Trophoblast cell (in vitro differentiated cells and primary cell): Measurements from ENCODE around the gene WDR48.
"Not testable (repeated sequence)": the region's sequence is repeated elsewhere in the genome, so short reads cannot be mapped to it uniquely, and the experiment has no call there.

Source experiments
- DNase-seq, 2 donors: peaks; one replicate each; pipeline ENCODE4 v3.0.0-alpha.2; 2016
- H2AFZ ChIP-seq: 2 replicates; pipeline ENCODE4 v1.6.1; 2013; ENCODE audit warnings: low read length, moderate library complexity, mild to moderate bottlenecking; ENCODE audit not compliant: insufficient read depth, poor library complexity
- H2AK5ac ChIP-seq: 2 replicates; pipeline ENCODE4 v1.6.1; 2013; ENCODE audit warnings: mild to moderate bottlenecking, low read length
- H2BK120ac ChIP-seq: 2 replicates; pipeline ENCODE4 v1.6.1; 2013; ENCODE audit warnings: low read length, mild to moderate bottlenecking, moderate library complexity; ENCODE audit not compliant: insufficient read depth, poor library complexity
- H2BK12ac ChIP-seq: 2 replicates; pipeline ENCODE4 v1.6.1; 2013; ENCODE audit warnings: mild to moderate bottlenecking, low read length, moderate library complexity
- H2BK5ac ChIP-seq: 2 replicates; pipeline ENCODE4 v1.6.1; 2013; ENCODE audit warnings: low read length, low read depth, moderate library complexity, mild to moderate bottlenecking; ENCODE audit not compliant: poor library complexity
- H3K14ac ChIP-seq: 2 replicates; pipeline ENCODE4 v1.6.1; 2013; ENCODE audit warnings: mild to moderate bottlenecking, low read length
- H3K18ac ChIP-seq: 2 replicates; pipeline ENCODE4 v1.6.1; 2013; ENCODE audit warnings: mild to moderate bottlenecking, low read length
- H3K23ac ChIP-seq: 2 replicates; pipeline ENCODE4 v1.6.1; 2013; ENCODE audit warnings: low read length
- H3K27ac ChIP-seq: 2 replicates; pipeline ENCODE4 v1.5.1; 2013; ENCODE audit warnings: low read depth, mild to moderate bottlenecking, inconsistent platforms, low read length, moderate library complexity
- H3K27me3 ChIP-seq: 2 replicates; pipeline ENCODE4 v1.6.1; 2013; ENCODE audit warnings: inconsistent platforms, mild to moderate bottlenecking, low read length, moderate library complexity; ENCODE audit not compliant: insufficient read depth
- H3K36me3 ChIP-seq, 2 experiments: 1 replicate in 1 of 2; 2 replicates in 1 of 2; pipeline ENCODE4 v1.6.1; 2013; ENCODE audit warnings: low read length in 2 of 2, mild to moderate bottlenecking in 2 of 2, moderate library complexity in 1 of 2; ENCODE audit not compliant: insufficient read depth in 2 of 2, control insufficient read depth in 1 of 2
- H3K4ac ChIP-seq: 2 replicates; pipeline ENCODE4 v1.6.1; 2013; ENCODE audit warnings: low read depth, mild to moderate bottlenecking, low read length, moderate library complexity
- H3K4me1 ChIP-seq, 2 experiments: 1 replicate in 1 of 2; 2 replicates in 1 of 2; pipeline ENCODE4 v1.6.1; 2013; ENCODE audit warnings: low read length in 2 of 2, mild to moderate bottlenecking in 2 of 2, moderate library complexity in 1 of 2; ENCODE audit not compliant: insufficient read depth in 2 of 2, control insufficient read depth in 1 of 2
- H3K4me2 ChIP-seq: 2 replicates; pipeline ENCODE4 v1.6.1; 2013; ENCODE audit warnings: inconsistent platforms, mild to moderate bottlenecking, low read length, moderate library complexity
- H3K4me3 ChIP-seq: 2 replicates; pipeline ENCODE4 v1.5.1; 2013; ENCODE audit warnings: mild to moderate bottlenecking, low read depth, low read length, inconsistent platforms
- H3K79me1 ChIP-seq: one replicate; pipeline ENCODE4 v1.6.1; 2013; ENCODE audit warnings: low read length
- H3K79me2 ChIP-seq: 2 replicates; pipeline ENCODE4 v1.6.1; 2013; ENCODE audit warnings: low read length, mild to moderate bottlenecking; ENCODE audit not compliant: control insufficient read depth, insufficient read depth, poor library complexity
- H3K9ac ChIP-seq: 2 replicates; pipeline ENCODE4 v1.6.1; 2013; ENCODE audit warnings: mild to moderate bottlenecking, low read length
- H3K9me3 ChIP-seq: 2 replicates; pipeline ENCODE4 v1.6.1; 2013; ENCODE audit warnings: low read depth, mild to moderate bottlenecking, control low read depth, inconsistent platforms, low read length; ENCODE audit not compliant: insufficient read depth
- H4K12ac ChIP-seq: 2 replicates; pipeline ENCODE4 v1.6.1; 2013; ENCODE audit warnings: low read depth, mild to moderate bottlenecking, low read length, moderate library complexity
- H4K8ac ChIP-seq: 2 replicates; pipeline ENCODE4 v1.6.1; 2013; ENCODE audit warnings: low read depth, mild to moderate bottlenecking, low read length, moderate library complexity
- H4K91ac ChIP-seq: one replicate; pipeline ENCODE4 v1.6.1; 2013; ENCODE audit warnings: low read depth, mild to moderate bottlenecking, low read length, moderate library complexity
- WGBS: extraction: QIAGEN DNeasy Blood & Tissue Kit; methylation state at CpG from one replicate; pipeline ENCODE4 v1.1.7; 2013; ENCODE audit warnings: missing lambda C conversion rate; ENCODE audit not compliant: insufficient read length, insufficient coverage; ENCODE audit errors: extremely low coverage; 5-methylcytosine and 5-hydroxymethylcytosine counted together

WDR48 gene

GRCh38 chr3:39053696-39054095, 1.9 kb downstream of the WDR48 start:
- Histone ChIP-seq H4K91ac (no peak overlapping the region), H4K12ac (no peak overlapping the region)

GRCh38 chr3:39056151-39056550, 4.3 kb downstream of the WDR48 start:
- Histone ChIP-seq H2BK120ac (no peak overlapping the region), H2BK12ac (no peak overlapping the region), H3K9ac (no peak overlapping the region), H3K27me3 (no peaks in the 10 kb centered on the region), H3K18ac (no peak overlapping the region), H3K79me2 (peaks cover 2% of the 10 kb centered on the region), H3K36me3 (no peaks in the 10 kb centered on the region), H3K27ac (no peak overlapping the region), H3K4me1 (peaks cover 0 to 3% of the 10 kb centered on the region in 2 experiments), H4K8ac (no peak overlapping the region), H3K4ac (no peak overlapping the region), H2AFZ (no peak overlapping the region), H3K79me1 (peaks cover 8% of the 10 kb centered on the region), H3K9me3 (no peaks in the 10 kb centered on the region), H2BK5ac (no peak overlapping the region), H4K91ac (no peak overlapping the region), H3K4me3 (no peak overlapping the region), H3K4me2 (no peak overlapping the region), H3K14ac (no peak overlapping the region), H4K12ac (no peak overlapping the region), H2AK5ac (no peak overlapping the region), H3K23ac (no peak overlapping the region)
- no CpG with 5 or more reads among the region's 3 CpGs for WGBS
- DNase-seq: no peak

More at GRCh38 chr3:39053696-39054095, 1.9 kb downstream of the WDR48 start:
- no peak overlapping the region for H3K4ac ChIP-seq
- H3K9ac ChIP-seq: no peak overlapping the region
- H3K79me2 ChIP-seq: peaks cover 2% of the 10 kb centered on the region
- H2BK120ac ChIP-seq: no peak overlapping the region
- H3K23ac ChIP-seq: no peak overlapping the region
- H3K79me1 ChIP-seq: peaks cover 8% of the 10 kb centered on the region
- no peak overlapping the region for H2BK5ac ChIP-seq
- peaks cover 0 to 3% of the 10 kb centered on the region in 2 experiments for H3K4me1 ChIP-seq
- no peak overlapping the region for H2AK5ac ChIP-seq
- H2BK12ac ChIP-seq: no peak overlapping the region
- no peak overlapping the region for H3K4me3 ChIP-seq
- no peak overlapping the region for H3K14ac ChIP-seq
- H3K27me3 ChIP-seq: no peaks in the 10 kb centered on the region
- H3K18ac ChIP-seq: no peak overlapping the region
- H3K36me3 ChIP-seq: no peaks in the 10 kb centered on the region
- no peak for DNase-seq
- H4K8ac ChIP-seq: no peak overlapping the region
- H3K4me2 ChIP-seq: no peak overlapping the region
- no peaks in the 10 kb centered on the region for H3K9me3 ChIP-seq
- H3K27ac ChIP-seq: no peak overlapping the region
- WGBS: no CpG with 5 or more reads among the region's 2 CpGs
- H2AFZ ChIP-seq: no peak overlapping the region

GRCh38 chr3:39061228-39061627, 9.4 kb downstream of the WDR48 start:
- not testable (repeated sequence) for H4K91ac ChIP-seq, H2BK12ac ChIP-seq, H3K79me1 ChIP-seq, H3K9ac ChIP-seq, H2AK5ac ChIP-seq, H3K79me2 ChIP-seq, H3K14ac ChIP-seq, H3K9me3 ChIP-seq, H3K4me2 ChIP-seq, H3K23ac ChIP-seq, DNase-seq, H2BK120ac ChIP-seq, H2BK5ac ChIP-seq, H3K4ac ChIP-seq, H4K8ac ChIP-seq, H2AFZ ChIP-seq, H3K36me3 ChIP-seq, H3K4me3 ChIP-seq, H3K4me1 ChIP-seq, H3K18ac ChIP-seq, H3K27ac ChIP-seq, H4K12ac ChIP-seq, H3K27me3 ChIP-seq
- no CpG with 5 or more reads among the region's 2 CpGs for WGBS

- no CpG with 5 or more reads among the region's 1 CpG for WGBS
- Histone ChIP-seq H3K4me3 (no peak overlapping the region), H3K4ac (no peak overlapping the region), H3K36me3 (no peaks in the 10 kb centered on the region), H3K9ac (no peak overlapping the region), H3K14ac (no peak overlapping the region), H3K4me1 (no peaks in the 10 kb centered on the region), H3K79me2 (no peaks in the 10 kb centered on the region), H4K91ac (no peak overlapping the region), H3K4me2 (no peak overlapping the region), H4K8ac (no peak overlapping the region), H3K23ac (no peak overlapping the region), H2BK5ac (no peak overlapping the region), H3K9me3 (no peaks in the 10 kb centered on the region), H2AFZ (no peak overlapping the region), H2AK5ac (no peak overlapping the region), H3K27me3 (no peaks in the 10 kb centered on the region), H3K79me1 (no peaks in the 10 kb centered on the region), H3K18ac (no peak overlapping the region), H4K12ac (no peak overlapping the region), H2BK12ac (no peak overlapping the region), H3K27ac (no peak overlapping the region), H2BK120ac (no peak overlapping the region)
- no peak for DNase-seq
Measured at GRCh38 chr3:39062180-39062579, 10.4 kb downstream of the WDR48 start.
